ENCODE data around the gene RXRA.
"Not testable (repeated sequence)": the region's sequence is repeated elsewhere in the genome, so short reads cannot be mapped to it uniquely, and the experiment has no call there.

RXRA gene

DNA sequence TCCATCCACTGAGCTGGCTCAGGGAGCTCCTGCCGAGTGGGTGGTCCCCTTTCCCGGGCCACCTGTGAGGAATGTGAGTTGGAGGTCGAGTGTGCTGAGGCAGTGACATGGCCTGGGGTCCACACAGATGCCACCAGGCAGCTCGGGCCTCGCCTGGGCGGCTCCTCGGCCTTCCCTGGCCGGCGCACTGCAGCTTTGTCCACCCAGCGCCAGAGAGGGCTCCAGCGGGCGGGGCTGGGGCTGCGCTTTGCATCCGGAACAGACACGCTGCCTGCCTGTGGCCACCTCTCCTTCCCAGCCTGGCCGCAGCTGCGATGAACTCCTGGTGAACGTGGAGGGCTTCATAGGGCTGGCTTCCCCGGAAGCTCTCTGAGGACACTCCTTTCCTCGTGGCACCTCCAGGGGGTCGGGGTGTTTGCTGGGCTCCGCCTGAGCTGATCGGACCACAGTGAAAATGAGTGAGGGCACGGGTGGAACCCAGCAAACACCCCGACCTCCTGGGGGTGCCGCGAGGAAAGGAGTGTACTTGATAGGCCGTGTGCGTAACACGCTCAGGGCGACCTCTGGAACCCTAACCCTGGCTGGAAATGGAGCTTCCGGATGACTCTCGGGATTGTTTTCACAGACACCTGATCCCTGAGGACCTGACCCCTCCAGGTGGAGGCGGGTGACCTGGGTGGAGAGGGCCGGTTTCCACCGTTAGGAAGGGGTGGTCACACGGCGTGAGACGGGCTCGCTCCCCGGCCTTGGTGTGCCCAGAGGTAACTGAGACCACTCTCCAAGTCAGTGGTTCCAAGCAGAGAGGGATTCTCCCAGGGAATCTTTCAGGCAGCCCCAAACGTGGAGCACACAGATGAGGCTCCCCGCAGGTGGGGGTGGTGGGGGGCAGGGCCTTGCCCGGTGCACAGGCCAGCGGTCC is 31.8 kb upstream of the RXRA start:
- DNase-seq, result no peak

GRCh38 chr9:134295101-134295745 is 31.0 kb upstream of the RXRA start:
- no peak for DNase-seq

GRCh38 chr9:134295746-134296250 is 30.5 kb upstream of the RXRA start:
- no peak for DNase-seq

- no peak for DNase-seq
Observed at GRCh38 chr9:134296301-134297082, 29.8 kb upstream of the RXRA start.

GRCh38 chr9:134297083-134297410 is 29.2 kb upstream of the RXRA start:
- no peak for DNase-seq

GRCh38 chr9:134297576-134297975 is 28.7 kb upstream of the RXRA start:
- no peak for DNase-seq

DNA sequence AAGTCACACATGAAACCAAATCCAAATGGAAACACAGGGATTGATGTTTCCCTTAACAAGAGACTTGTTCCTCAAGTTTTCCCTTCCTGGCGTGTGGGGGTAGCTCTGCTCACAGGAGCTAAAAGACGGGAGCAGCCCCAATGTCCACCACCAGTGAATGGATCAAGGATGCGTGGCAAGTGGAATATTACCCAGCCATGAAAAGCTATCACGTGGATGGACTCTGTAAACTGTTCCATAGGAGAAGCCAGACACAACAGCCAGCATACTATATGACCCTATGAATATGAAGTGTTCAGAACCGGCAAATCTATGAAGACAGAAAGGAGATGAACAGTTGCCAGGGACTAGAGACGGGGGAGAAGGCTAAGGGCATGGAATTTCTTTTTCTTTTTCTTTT is 28.3 kb upstream of the RXRA start:
- DNase-seq, result no peak

DNA sequence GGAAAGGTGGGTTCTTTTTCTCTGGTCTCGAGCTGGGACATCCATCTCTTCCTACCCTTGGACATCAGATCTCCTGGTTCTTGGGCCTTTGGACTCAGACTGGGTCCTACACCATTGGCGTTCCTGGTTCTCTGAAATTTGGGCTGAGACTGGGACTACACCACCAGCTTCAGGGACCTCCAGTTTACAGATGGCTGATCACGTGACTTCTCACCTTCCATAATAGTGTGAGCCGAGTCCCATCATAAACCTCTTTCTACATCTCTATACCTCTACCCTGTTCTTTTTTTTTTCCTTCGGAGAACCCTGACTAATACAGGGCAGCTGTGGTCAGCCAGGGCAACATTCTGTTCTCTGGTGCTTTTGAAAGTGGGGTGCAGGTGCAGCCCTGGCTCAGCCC is 27.2 kb upstream of the RXRA start:
- no peak for DNase-seq

DNA sequence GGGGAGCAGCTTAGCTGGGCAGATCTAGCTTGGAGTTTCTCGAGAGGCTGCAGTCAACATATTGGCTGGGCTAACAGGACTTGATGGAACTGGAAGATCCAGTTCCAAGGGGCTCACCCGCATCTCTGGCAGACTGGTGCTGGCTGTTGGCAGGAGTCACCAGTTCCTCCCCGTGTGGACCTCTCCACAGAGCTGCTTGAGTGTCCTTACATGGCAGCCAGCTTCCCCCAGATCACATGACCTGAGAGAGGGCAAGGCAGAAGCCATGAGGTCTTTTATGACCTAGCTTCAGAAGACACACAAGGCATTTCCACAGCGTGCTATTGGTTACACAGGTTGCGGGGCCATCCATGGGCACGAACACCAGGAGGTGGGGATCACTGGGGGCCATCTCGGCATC is 26.4 kb upstream of the RXRA start:
- no peak for DNase-seq

GRCh38 chr9:134301387-134302129 is 24.7 kb upstream of the RXRA start:
- DNase-seq, result peak; percentile 75 to 76

DNA sequence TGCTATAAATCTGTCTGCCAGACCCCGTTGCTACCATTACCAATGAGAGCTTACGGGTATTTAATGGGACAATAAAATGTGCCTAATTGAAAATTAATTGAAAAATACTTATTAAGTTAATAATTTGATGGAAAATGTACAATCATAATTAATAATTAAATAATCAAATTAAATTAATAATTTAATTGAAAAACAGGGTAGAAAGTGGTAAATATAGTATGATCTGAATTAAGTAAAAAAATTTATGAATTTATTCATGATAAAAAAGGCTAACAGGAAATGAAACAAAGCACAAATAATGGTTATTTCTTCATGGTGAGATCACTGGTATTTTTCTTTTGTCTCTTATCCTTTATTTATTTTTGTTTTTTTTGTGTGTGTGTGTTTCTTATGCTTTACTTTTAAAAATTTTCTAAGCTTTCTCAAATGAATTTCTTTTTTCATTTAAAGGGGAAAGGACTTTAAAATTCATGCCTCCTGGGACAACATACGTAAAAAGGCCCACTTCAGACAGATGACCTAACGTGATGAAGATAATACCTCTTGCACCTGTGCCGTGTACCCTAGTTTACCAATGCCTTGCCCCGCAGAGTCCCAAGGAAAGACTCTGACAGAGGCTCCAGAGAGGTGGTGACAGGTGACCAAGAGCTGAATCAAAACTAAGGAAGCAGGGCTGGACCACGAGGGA is 24.0 kb upstream of the RXRA start:
- no peak for DNase-seq

- no peak for DNase-seq
Observed at GRCh38 chr9:134303601-134304000, 22.7 kb upstream of the RXRA start.

- DNase-seq, result no peak
Observed at GRCh38 chr9:134304261-134304660, 22.0 kb upstream of the RXRA start.

GRCh38 chr9:134304690-134305089 is 21.6 kb upstream of the RXRA start:
- no peak for DNase-seq

DNA sequence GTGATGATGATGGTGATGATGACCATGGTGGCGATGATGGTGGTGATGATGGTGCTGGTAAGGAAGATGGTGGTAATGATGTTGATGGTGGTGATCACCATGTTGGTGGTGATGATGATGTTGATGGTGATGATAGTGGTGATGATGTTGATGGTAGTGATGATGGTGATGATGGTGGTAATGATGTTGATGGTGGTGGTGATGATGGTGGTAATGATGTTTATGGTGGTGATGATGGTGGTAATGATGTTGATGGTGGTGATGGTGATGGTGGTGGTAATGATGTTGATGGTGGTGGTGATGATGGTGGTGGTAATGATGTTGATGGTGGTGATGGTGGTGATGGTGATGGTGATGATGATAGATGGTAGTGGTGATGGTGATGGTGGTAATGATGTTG is 20.7 kb upstream of the RXRA start:
- DNase-seq, result no peak

DNA sequence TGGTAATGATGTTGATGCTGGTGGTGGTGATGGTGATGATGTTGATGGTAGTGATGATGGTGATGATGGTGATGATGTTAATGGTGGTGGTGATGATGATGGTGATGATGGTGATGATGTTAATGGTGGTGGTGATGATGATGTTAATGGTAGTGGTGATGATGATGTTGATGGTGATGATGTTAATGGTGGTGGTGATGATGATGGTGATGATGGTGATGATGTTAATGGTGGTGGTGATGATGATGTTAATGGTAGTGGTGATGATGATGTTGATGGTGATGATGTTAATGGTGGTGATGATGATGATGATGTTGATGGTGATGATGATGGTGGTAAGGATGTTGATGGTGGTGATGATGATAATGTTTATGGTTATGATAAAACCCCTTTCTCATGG is 20.2 kb upstream of the RXRA start:
- DNase-seq, result not testable (repeated sequence)

DNA sequence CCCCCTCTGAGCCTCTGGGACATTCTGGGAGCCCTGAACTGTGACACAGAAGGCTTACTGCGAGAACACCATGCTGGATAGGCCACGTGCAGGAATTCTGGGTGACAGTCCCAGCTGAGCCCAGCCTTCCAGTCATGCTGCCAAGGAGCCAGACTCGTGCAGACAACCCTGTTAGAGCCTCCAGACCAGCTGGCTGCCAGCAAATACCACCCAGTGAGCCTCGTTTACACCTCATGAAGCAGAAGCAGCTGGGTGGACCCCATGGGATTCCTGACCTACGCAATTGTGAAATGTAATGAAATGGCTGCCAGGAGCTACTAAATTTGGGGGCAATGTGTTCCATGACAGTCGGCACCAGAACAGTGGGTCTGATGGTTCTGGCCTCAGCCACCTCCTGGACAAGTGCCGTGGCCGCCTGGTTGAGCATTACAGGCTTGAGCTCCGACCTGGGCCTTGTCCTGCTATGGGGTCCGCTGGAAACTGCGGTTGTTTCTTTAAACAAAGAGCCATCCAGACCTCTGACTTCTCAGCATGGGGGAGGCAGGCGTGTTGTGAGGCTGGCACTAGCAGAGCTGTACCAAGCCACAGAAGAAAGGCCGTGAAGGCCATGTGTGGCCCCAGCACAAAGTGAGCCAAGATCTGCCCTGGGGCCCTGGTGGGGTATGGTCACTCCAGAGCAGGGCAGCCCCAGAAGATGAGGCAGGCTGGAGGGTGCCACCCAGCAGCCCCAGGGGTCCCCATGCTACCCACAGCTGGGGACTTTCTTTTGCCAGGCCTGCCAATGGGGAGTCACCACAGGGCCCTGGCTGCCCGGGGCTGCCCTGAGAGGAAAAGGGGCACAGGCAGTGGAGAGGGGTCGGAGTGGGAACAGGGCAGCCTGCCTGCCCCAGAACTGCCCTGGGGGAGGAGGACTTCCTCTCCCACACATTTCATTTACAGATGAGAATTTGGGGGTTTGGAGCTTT is 19.3 kb upstream of the RXRA start:
- DNase-seq, result no peak

DNA sequence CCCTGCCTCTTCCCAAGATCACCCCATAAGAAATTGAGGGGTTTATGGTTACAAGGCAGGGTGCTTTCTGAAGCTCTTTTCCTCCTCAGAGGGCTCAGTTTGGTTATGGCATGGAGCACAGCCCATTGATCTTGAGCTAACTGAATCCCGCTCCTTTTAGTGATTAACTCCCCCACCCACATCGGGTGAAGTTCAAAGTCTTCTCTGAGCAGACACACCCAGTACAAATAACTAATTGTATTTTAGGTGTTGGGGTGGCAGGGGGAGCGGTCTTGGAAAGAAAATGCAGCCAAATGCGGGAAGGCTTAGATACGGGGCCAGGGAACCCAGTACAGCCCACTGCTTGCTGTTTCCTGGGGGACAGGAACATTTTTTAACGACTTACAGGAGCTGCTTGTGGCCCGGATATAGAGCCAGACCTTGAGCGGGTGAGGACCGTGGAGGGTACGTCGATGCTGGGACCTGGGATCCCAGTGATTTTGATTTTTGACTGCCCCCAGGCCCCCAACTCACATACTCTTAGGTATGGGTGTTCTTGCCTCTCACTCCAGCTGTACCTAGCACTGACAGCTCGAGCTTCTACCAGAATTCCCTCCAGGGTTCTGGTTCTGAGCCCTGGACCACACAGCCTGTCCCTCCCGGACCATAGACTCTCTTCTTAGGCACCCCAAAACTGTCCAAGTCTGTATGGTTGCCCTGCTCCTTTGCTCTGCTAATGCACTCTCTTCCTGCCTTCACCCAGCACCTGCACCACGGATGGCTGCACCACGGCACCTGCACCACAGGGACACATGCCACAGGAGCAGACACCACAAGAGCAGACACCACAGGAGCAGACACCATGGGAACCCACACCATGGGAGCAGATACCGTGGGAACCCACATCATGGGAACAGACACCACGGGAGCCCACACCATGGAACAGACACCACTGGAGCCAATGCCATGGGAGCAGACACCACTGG is 18.3 kb upstream of the RXRA start:
- no peak for DNase-seq

GRCh38 chr9:134308639-134309220 is 17.5 kb upstream of the RXRA start:
- not testable (repeated sequence) for DNase-seq
